ENCODE results near the gene SEMA3B.

Gene SEMA3B

DNA sequence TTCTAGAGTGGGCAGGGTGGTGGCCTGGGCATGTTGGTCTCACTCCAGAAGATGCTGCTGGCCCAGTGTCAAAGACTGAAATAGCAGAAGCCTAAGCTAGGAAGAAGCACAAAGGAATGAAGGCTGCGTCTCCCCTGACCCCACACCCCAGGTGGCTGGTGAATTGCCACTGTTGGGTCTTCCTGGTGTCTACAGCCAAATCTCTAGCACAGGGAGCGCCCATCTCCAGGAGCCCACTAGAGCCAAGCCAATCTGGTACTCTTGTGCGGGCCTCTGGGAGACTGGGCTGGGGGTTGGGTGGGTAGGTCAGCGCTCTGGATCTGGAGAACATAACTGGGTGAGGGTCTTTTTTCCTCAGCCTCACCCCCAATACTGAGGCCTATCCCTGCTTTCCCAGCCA lies 58.2 kb downstream of the SEMA3B start:
- H3K4me2 ChIP-seq (ENCODE audit: low read length), result peak overlapping the region; percentile 72
- peaks cover 58% of the 10 kb centered on the region for H3K36me3 ChIP-seq (ENCODE audit: control insufficient read depth, low read length)
- H3K27ac ChIP-seq (ENCODE audit: low read depth, low read length), result no peak overlapping the region

More for the DNA sequence above, 58.2 kb downstream of the SEMA3B start:
- Histone ChIP-seq H3K4me1 (ENCODE audit: control insufficient read depth, low read length) (peaks cover 24% of the 10 kb centered on the region), H3K79me2 (ENCODE audit: control insufficient read depth, low read length) (peaks cover 25% of the 10 kb centered on the region), H3K27me3 (ENCODE audit: control insufficient read depth, low read length) (no peaks in the 10 kb centered on the region), H3K9me3 (ENCODE audit: control insufficient read depth, insufficient read depth, low read length) (no peaks in the 10 kb centered on the region), H3K4me3 (ENCODE audit: low read length) (peak overlapping the region; percentile 91), H3K9me2 (replicated peaks; ENCODE audit: control insufficient read depth, low read length) (no peaks in the 10 kb centered on the region), H3F3A (ENCODE audit: control insufficient read depth, insufficient read depth) (peaks cover 21% of the 10 kb centered on the region), H4K20me1 (ENCODE audit: control insufficient read depth, insufficient read depth, low read depth, low read length) (no peaks in the 10 kb centered on the region)
- TF ChIP-seq, protein P1, sequence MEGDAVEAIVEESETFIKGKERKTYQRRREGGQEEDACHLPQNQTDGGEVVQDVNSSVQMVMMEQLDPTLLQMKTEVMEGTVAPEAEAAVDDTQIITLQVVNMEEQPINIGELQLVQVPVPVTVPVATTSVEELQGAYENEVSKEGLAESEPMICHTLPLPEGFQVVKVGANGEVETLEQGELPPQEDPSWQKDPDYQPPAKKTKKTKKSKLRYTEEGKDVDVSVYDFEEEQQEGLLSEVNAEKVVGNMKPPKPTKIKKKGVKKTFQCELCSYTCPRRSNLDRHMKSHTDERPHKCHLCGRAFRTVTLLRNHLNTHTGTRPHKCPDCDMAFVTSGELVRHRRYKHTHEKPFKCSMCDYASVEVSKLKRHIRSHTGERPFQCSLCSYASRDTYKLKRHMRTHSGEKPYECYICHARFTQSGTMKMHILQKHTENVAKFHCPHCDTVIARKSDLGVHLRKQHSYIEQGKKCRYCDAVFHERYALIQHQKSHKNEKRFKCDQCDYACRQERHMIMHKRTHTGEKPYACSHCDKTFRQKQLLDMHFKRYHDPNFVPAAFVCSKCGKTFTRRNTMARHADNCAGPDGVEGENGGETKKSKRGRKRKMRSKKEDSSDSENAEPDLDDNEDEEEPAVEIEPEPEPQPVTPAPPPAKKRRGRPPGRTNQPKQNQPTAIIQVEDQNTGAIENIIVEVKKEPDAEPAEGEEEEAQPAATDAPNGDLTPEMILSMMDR (IDR thresholded peaks at IDR 0.05; ENCODE audit: low read depth, low read length, poor library complexity, severe bottlenecking), result no peak
- no peak for TF ChIP-seq EZH2phosphoT487 (IDR thresholded peaks at IDR 0.05; ENCODE audit: borderline replicate concordance, low read length)
